T-helper 2 cell treated with Interferon-gamma antibody and Interleukin-4, amounts not matched to agents 100 ng/mL and 5 ng/mL, for 36 hours (primary cell): ENCODE data around the gene OTULINL. TPM values are rescaled to one million over a fixed set of nuclear protein-coding genes. Genes with fewer than 3 reads are reported as not detected.

Experiments
- total RNA-seq: library from RNA; stranded (reverse); gene quantifications from 2 replicates; pipeline ENCODE4 v1.2.3, GENCODE V29; 2022

Gene OTULINL
- total RNA-seq, 1 donor from 2014 or later, result 36.3 TPM

Other genes with a start within 250 kb of the OTULINL start
- gene OTULIN, start 82.9 kb downstream of the OTULINL start, total RNA-seq, result 61.9 and 62.6 TPM in 2 replicates